PC-9 (cell line): ENCODE measurements around the gene CXCL17. TPM values are rescaled to one million over a fixed set of nuclear protein-coding genes. Genes with fewer than 3 reads are reported as not detected.

ENCODE experiments used
- BruUV-seq: library from RNA; stranded (reverse); fragments of 400-500 nt; replicated peaks from 2 replicates; lab custom pipeline; 2021; lab: Mats Ljungman, UMichigan
- CTCF ChIA-PET: fragments of 300-600 bp; sonication (Branson Sonifier 250); formaldehyde crosslinking; loops from one replicate; lab custom pipeline; 2022; ENCODE audit warnings: antibody characterized with exemption; lab: Charles Lee
- POLR2A ChIA-PET: fragments of 300-600 bp; sonication (Branson Sonifier 250); formaldehyde crosslinking; loops from one replicate; lab custom pipeline; 2022; ENCODE audit warnings: antibody characterized with exemption; ENCODE audit not compliant: unreplicated experiment; lab: Charles Lee
- DNase-seq, 2 experiments: peaks; one replicate each; pipeline versions ENCODE4 v3.0.0 to v3.0.0-alpha.2; 2015 to 2022; ENCODE audit warnings: mixed read lengths in 1 of 2
- H2AFZ ChIP-seq: fragments of 200-600 bp; sonication (generic); 2 replicates; pipeline ENCODE4 v1.8.1; 2017; ENCODE audit warnings: antibody characterized with exemption
- H3F3A ChIP-seq: fragments of 200-600 bp; sonication (generic); 2 replicates; pipeline ENCODE4 v1.8.1; 2017; ENCODE audit warnings: antibody characterized with exemption, mild to moderate bottlenecking, low read depth; ENCODE audit not compliant: insufficient read depth
- H3K27ac ChIP-seq: fragments of 200-600 bp; sonication (generic); 2 replicates; pipeline ENCODE4 v1.6.1; 2016; ENCODE audit warnings: mixed run types
- H3K27me3 ChIP-seq: fragments of 200-600 bp; sonication (generic); 2 replicates; pipeline ENCODE4 v1.6.1; 2016; ENCODE audit warnings: low read depth, mixed run types; ENCODE audit not compliant: insufficient read depth
- H3K36me3 ChIP-seq: fragments of 200-600 bp; sonication (generic); 2 replicates; pipeline ENCODE4 v1.6.1; 2016; ENCODE audit warnings: low read depth, mixed run types
- H3K4me1 ChIP-seq: fragments of 200-600 bp; sonication (generic); replicated peaks from 2 replicates; pipeline ENCODE4 v1.6.1; 2016; ENCODE audit warnings: mixed run types; ENCODE audit not compliant: insufficient read depth
- H3K4me2 ChIP-seq: fragments of 200-600 bp; sonication (generic); 2 replicates; pipeline ENCODE4 v1.6.1; 2017; ENCODE audit warnings: mixed run types
- H3K4me3 ChIP-seq: fragments of 200-600 bp; sonication (generic); 2 replicates; pipeline ENCODE4 v1.6.1; 2016; ENCODE audit warnings: mixed run types
- H3K79me2 ChIP-seq: fragments of 200-600 bp; sonication (generic); 2 replicates; pipeline ENCODE4 v1.6.1; 2017; ENCODE audit warnings: low read depth, mixed run types
- H3K9me2 ChIP-seq: fragments of 200-600 bp; sonication (generic); 2 replicates; pipeline ENCODE4 v1.8.1; 2017; ENCODE audit warnings: mild to moderate bottlenecking; ENCODE audit not compliant: insufficient read depth
- H3K9me3 ChIP-seq: fragments of 200-600 bp; sonication (generic); 2 replicates; pipeline ENCODE4 v1.8.1; 2016; ENCODE audit warnings: low read depth; ENCODE audit not compliant: insufficient read depth
- H4K20me1 ChIP-seq: fragments of 200-600 bp; sonication (generic); 2 replicates; pipeline ENCODE4 v1.8.1; 2017; ENCODE audit not compliant: insufficient read depth
- EZH2 ChIP-seq: fragments of 200-600 bp; sonication (generic); IDR thresholded peaks from 2 replicates; pipeline ENCODE4 v1.8.0; 2017; ENCODE audit warnings: antibody characterized with exemption, low read depth
- intact Hi-C: fragments of 100-400 bp; cut with micrococcal nuclease; formaldehyde crosslinking; loops from one replicate; pipeline ENCODE4 v1.10.0; 2022; ENCODE audit not compliant: unreplicated experiment
- total RNA-seq: library from RNA; stranded (reverse); gene quantifications from 2 replicates; pipeline ENCODE4 v1.2.3, GENCODE V29; 2021
- TF ChIP-seq, protein P1 (sequence below): fragments of 200-600 bp; sonication (generic); conservative IDR thresholded peaks from 2 replicates; pipeline ENCODE4 v1.6.1; 2017; ENCODE audit warnings: mixed run types, antibody characterized with exemption, mild to moderate bottlenecking, moderate library complexity

CXCL17 gene
- total RNA-seq, 1 experiment from 2014 or later: 0.41 TPM

DNA sequence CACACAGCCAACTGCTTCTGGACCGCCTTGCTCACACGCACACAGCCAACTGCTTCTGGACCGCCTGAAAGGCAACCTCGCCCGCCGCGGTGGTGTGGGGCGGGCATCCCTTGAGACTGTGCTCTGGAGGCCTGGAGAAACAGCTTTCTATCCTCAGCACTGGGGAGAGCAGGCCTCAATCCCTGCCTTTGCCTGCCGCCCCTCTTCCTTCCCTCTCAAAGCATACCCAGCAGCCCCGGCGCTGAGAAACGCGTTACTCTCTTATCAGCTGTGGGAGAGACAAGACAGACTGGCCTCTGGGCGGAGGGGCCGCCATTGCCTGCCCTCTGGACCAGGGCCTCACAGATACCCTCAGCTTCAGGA is 18.4 kb downstream of the CXCL17 start:
- intact Hi-C loops: no loop called here
- DNase-seq: no peak
- H3K4me3 ChIP-seq: no peak overlapping the region
- no peaks in the 10 kb centered on the region for H3K9me2 ChIP-seq
- H2AFZ ChIP-seq: no peak overlapping the region
- ChIA-PET POLR2A (no interaction called here), CTCF (no interaction called here)
- no peaks in the 10 kb centered on the region for H3K79me2 ChIP-seq
- BruUV-seq: no TSS peak
- no peaks in the 10 kb centered on the region for H3K36me3 ChIP-seq
- peaks cover 26% of the 10 kb centered on the region for H3K4me1 ChIP-seq
- no peak for TF ChIP-seq EZH2
- TF ChIP-seq, protein P1, sequence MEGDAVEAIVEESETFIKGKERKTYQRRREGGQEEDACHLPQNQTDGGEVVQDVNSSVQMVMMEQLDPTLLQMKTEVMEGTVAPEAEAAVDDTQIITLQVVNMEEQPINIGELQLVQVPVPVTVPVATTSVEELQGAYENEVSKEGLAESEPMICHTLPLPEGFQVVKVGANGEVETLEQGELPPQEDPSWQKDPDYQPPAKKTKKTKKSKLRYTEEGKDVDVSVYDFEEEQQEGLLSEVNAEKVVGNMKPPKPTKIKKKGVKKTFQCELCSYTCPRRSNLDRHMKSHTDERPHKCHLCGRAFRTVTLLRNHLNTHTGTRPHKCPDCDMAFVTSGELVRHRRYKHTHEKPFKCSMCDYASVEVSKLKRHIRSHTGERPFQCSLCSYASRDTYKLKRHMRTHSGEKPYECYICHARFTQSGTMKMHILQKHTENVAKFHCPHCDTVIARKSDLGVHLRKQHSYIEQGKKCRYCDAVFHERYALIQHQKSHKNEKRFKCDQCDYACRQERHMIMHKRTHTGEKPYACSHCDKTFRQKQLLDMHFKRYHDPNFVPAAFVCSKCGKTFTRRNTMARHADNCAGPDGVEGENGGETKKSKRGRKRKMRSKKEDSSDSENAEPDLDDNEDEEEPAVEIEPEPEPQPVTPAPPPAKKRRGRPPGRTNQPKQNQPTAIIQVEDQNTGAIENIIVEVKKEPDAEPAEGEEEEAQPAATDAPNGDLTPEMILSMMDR: no peak
- no peaks in the 10 kb centered on the region for H3K27me3 ChIP-seq
- no peaks in the 10 kb centered on the region for H4K20me1 ChIP-seq
- no peaks in the 10 kb centered on the region for H3K9me3 ChIP-seq
- no peak overlapping the region for H3K27ac ChIP-seq
- H3F3A ChIP-seq: peaks cover 30% of the 10 kb centered on the region
- H3K4me2 ChIP-seq: peak overlapping the region; percentile 87; the same call in 1 of the 2 replicates

DNA sequence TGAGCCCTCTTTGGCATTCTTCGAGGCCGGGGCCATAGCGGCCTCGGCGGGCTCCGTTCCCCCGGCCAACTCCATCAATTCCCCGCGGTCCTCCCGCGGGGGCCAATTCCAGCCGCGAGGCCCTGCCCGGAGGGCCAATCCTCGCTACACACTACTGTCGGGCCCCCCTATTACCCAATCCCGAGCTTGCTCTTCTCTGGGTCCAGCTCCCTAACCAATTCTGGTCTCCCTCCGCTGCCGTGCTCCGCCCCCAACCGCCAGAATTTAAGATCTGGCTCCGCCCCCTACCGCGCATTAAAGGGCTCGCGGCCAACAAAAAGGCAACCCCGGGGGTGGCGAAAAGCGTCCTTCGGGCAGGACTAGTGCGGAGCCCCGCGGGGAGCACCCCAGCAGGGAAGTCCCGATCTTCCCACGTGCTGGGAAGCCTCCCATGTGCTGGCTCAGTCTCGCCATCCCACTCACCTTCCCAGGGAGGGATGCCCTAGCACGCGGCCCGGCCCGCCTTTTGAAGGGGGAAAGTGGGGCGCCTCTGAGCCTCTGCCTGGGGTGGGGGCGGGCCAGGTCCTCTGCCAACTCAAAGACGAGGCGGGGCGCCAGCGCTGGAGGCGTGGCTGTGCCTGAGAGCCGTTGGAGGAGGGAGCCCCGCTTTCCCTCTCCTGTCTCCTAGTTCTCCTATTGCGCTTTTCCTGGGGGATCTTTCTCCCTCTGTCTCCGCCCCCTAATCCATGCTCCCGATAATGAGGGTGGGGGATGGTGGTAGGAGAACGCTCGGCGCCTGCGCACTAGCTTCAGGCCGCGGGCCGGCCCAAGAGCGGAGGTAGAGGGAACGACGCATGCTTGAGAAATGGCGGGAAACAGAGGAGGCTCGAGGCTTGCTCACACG is 19.0 kb downstream of the CXCL17 start:
- Histone ChIP-seq H3K79me2 (no peaks in the 10 kb centered on the region), H3F3A (peaks cover 30% of the 10 kb centered on the region), H3K27ac (peak overlapping the region; percentile 10; the same call in 1 of the 2 replicates), H3K9me3 (no peaks in the 10 kb centered on the region), H4K20me1 (no peaks in the 10 kb centered on the region), H3K36me3 (no peaks in the 10 kb centered on the region), H3K9me2 (no peaks in the 10 kb centered on the region), H3K4me1 (peaks cover 28% of the 10 kb centered on the region), H3K4me2 (peak overlapping the region; percentile 87), H2AFZ (peak overlapping the region; percentile 76), H3K4me3 (peak overlapping the region; percentile 91), H3K27me3 (no peaks in the 10 kb centered on the region)
- intact Hi-C loops: no loop called here
- CTCF ChIA-PET: interaction anchor here (0.7 to 1.0 kb wide), 4 partner anchors 16 to 174 kb away, joined by 3 to 6 read pairs (median 4); no protein-coding TSS in a partner anchor
- POLR2A ChIA-PET: interaction anchor here (0.6 to 1.1 kb wide), 3 partner anchors 42 to 113 kb away, joined by 3 to 5 read pairs (median 4); no protein-coding TSS in a partner anchor
- TF ChIP-seq EZH2: no peak
- TF ChIP-seq, protein P1: no peak
- DNase-seq: peak; percentile 81 to 87
- BruUV-seq: no TSS peak

DNA sequence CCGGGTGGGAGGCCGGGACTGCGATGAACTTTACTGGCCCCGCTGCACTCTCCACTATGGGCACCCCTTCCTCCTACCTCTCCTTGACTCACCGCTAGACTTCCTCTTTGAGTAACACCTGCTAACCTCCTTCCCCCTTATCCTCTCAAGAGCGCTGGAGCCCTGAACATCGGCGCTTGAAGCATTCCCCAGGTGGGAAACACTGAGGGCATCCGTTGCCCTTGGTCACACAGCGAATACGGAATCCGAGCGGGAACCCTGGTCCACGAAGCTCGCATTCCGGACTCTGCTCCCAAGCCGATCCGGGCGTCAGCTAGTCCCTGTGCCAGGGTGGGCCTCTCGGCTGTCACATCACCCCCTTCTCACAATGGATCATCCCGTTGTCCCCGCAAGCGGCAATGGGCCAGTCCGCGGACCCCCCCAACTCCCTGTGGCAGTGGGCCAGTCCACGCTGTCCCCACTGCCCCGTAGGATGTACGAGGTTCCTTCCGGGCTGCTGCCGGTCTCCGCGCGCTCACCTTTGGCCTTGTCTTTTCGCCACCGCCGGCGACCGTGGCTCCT is 19.8 kb downstream of the CXCL17 start:
- H3K36me3 ChIP-seq: no peaks in the 10 kb centered on the region
- peak overlapping the region; percentile 10; the same call in 1 of the 2 replicates for H3K27ac ChIP-seq
- H3K4me3 ChIP-seq: peak overlapping the region; percentile 91
- H3K27me3 ChIP-seq: no peaks in the 10 kb centered on the region
- H3F3A ChIP-seq: peaks cover 30% of the 10 kb centered on the region
- no peaks in the 10 kb centered on the region for H3K9me3 ChIP-seq
- no peaks in the 10 kb centered on the region for H3K9me2 ChIP-seq
- intact Hi-C loops: no loop called here
- TF ChIP-seq, protein P1: no peak
- peaks cover 28% of the 10 kb centered on the region for H3K4me1 ChIP-seq
- ChIA-PET POLR2A (interaction anchor here (0.6 to 1.1 kb wide), 3 partner anchors 42 to 113 kb away, joined by 3 to 5 read pairs (median 4); no protein-coding TSS in a partner anchor), CTCF (interaction anchor here (0.7 to 1.0 kb wide), 4 partner anchors 17 to 173 kb away, joined by 3 to 6 read pairs (median 4); no protein-coding TSS in a partner anchor)
- peak overlapping the region; percentile 87 for H3K4me2 ChIP-seq
- H4K20me1 ChIP-seq: no peaks in the 10 kb centered on the region
- no peaks in the 10 kb centered on the region for H3K79me2 ChIP-seq
- BruUV-seq: no TSS peak
- H2AFZ ChIP-seq: peak overlapping the region; percentile 76
- peak in 1 of 2 experiments; percentile 58 for DNase-seq
